Measurements from ENCODE around the gene RCOR2.

Gene RCOR2

GRCh38 chr11:63906585-63906984, 10.4 kb downstream of the RCOR2 start:
- DNase-seq = no peak

DNA sequence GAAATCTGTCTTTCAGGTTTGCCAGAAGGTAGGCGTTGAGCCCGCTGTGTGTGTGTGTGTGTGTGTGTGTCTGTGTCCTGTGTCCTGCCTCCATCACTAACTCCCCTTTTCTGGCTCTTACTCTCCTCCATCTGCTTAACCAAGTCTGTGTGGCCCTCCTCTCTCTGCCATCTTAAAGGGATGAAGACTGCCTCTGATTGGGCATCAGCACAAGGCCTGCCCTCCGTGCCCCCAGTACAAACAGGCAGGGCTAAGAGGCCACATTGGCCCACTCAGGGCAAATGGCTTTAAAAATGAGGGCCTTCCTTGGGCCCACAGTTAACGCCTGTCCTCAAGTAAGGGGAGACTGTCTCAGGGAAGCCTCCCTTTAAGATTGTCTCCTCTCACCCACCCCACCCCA, 10.9 kb downstream of the RCOR2 start:
- no peak for DNase-seq

DNA sequence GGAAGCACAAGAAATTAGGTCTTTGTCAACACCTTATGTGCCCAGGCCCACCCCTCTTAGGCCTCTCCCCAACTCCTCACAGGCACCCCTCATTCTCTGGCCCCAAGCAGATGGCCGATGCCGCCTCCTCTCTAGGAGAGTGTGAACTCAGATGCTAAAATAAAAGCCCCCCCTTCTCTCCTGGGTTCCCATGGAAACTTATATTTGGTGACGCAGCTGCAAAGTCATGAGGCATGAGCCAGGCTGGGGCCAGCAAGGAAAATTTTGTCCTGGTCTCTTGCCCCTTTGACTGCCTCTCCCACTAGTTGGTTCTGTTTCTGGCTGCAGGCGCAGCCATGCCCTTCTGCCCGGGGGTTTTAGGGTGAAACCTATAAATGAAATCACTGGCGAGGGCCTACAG, 11.8 kb downstream of the RCOR2 start:
- no peak for DNase-seq

- DNase-seq = no peak
Measured at GRCh38 chr11:63904743-63905142, 12.2 kb downstream of the RCOR2 start.

GRCh38 chr11:63903884-63904283, 13.1 kb downstream of the RCOR2 start:
- no peak for DNase-seq

- DNase-seq = no peak
Measured at GRCh38 chr11:63901660-63902059, 15.3 kb downstream of the RCOR2 start.

- no peak for DNase-seq
Measured at GRCh38 chr11:63897459-63898146, 19.4 kb downstream of the RCOR2 start.

DNA sequence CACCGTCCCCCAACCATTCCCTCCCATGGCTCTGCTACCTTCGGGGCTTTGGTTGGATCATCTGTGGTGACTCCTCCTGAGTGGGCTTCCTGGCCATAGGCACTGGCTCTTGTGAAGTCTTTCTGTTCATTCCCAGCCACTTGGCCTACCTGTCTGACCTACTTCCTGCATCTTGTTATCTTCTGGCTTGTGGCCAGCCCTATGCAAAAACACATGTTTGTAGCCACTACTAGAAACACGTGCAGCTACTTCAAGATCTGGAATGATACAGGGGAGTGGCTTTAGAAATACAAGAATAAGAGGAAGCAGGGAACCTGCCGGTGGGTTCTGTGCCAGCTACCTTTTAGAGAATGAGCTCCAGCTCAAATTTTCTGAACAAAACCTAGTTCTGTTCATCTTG, 20.9 kb downstream of the RCOR2 start:
- DNase-seq = no peak

DNA sequence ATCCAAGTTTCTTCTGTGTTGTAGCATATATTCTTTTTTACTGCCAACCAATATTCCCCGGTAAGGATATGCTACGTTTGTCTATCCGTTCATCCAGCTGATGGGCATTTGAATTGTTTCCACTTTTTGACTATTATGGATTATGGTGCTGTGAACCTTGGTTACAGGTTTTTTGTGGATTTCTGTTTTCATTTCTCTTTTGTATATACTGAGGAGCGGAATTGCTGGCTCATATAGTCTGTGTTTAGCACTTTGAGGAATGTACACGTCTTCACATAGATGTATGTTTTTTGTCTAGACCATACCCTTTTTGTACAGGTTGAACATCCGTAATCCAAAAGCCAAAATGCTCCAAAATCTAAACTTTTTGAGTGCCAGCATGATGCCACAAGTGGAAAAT, 23.6 kb downstream of the RCOR2 start:
- no peak for DNase-seq

- DNase-seq = no peak
Measured at GRCh38 chr11:63892228-63892627, 24.7 kb downstream of the RCOR2 start.

GRCh38 chr11:63890368-63890767, 26.6 kb downstream of the RCOR2 start:
- no peak for DNase-seq

DNA sequence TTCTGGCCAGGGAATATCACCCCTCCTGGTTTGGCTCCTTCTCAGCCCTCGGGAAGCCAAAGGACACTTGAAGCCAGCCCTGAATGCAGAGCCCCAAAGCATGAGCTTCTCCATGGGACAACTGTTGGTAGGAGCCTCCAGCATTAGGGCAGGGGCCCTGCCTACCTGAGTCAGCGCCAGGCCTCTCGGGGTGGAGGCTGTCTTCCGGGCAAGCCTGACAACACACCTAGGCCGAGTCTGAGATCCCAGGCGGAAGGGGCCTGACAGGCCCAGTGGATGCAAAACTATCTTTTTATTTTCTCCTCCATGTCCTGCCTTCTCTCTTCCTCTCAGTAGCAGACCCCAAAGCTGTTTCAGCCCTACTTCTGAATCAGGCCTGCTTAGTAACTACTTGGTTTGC, 27.6 kb downstream of the RCOR2 start:
- no peak for DNase-seq

DNA sequence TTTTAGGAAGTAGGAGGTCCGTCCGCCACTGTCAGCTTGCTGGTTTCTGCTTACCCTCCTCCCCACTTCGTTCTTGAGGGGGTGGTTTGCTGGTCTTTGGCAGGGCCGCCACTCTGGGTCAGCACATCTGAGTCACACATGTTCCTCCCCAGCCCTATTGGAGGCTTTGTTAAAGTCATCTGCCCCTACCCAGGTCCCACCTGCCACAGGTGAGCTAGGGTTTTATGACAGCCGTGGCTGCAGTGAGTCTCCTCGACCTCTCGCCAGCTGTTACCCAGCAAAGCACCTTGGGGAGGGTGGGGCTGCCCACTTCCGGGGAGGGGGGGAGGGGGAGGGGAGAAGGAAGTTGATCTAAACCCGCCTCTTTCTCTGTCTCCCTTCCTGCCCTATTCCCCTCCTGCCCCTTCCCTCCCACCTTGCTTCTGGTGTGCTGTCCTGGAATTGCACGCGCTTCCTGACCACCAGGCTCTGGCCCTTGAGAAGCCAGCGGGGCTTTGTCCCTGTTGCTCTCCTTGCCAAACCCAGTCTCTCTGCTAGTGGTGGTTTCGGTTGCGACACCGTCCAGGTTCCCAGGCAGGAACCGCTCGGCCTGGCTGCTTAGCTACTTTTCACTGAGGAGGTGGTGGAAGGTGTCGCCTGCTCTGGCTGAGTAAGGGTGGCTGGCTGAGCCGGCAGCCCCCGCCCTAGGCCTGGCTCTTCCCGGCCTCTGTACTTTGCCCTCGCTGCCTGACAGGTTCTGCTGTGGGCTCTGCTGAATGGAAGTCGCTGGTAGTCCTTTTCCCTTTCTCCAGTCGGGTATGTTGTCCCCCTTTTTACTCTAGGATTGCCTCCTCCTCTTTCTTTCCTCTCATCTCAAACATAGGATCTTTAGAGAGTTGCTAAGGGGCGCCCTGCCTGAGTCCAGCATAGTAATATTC, 28.5 kb downstream of the RCOR2 start:
- DNase-seq = no peak

DNA sequence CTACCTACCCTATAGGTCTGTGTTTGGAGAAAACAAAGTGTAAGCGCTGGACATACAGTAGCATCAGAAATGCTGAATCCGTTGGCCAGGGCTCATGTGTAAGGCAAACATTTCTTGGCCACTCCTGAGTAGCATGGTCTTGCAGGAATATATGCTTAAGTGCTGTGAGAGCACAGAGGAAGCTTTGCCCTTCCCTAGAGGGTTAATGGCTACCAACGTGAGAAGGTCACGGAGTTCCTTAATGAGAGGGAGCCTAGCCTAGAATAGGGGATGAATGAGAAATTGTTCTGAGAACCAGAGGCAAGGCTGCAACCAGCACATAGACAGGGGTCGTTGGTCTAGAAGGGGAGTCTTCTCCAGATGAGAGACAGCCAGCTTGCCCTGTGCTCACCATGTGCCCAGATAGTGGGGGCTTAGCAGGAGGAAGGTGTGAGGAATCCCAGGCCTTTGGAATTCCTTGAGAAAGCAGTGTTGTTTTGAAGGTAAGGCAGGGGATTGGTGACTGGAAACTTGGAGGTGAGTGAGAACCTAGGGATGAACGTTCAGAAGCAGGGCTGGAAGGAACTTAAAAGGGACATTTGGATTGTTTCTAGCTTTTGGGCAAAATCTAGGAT, 29.5 kb downstream of the RCOR2 start:
- DNase-seq = no peak

- no peak for DNase-seq
Measured at GRCh38 chr11:63884196-63884932, 32.6 kb downstream of the RCOR2 start.

GRCh38 chr11:63883791-63884190, 33.2 kb downstream of the RCOR2 start:
- no peak for DNase-seq

DNA sequence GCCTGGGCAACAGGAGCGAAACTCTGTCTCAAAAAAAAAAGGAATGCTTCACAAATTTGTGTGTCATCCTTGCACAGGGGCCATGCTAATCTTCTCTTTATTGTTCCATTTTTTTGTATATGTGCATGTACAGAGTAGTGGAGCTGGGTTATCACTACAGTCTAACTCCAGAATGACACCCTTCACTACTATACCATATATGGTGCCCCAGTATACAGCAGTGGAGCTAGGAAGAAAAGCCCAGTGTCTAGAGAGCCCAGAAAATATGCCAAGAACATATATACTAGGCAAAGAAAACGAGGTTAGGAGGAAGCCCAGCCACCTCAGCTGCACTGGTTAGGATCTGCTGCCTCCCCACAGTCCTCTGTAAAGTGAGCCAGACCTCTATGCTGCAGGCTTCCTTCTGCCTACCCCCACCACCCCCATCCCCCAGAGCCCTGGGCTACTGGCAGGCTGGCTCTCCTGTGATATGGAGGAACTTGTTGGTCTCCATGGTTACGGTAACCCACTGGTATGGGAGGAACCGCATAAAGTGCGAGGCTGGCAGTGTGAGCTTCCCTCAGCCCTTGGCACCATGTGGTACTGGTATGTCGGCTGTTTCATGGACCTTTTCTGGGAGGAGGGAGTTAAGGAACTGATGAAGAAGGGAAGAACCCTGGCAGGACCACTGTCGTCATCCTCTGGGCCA, 34.3 kb downstream of the RCOR2 start:
- no peak for DNase-seq

- no peak for DNase-seq
Measured at GRCh38 chr11:63880403-63880790, 36.6 kb downstream of the RCOR2 start.

- no peak for DNase-seq
Measured at GRCh38 chr11:63879598-63880402, 37.2 kb downstream of the RCOR2 start.

DNA sequence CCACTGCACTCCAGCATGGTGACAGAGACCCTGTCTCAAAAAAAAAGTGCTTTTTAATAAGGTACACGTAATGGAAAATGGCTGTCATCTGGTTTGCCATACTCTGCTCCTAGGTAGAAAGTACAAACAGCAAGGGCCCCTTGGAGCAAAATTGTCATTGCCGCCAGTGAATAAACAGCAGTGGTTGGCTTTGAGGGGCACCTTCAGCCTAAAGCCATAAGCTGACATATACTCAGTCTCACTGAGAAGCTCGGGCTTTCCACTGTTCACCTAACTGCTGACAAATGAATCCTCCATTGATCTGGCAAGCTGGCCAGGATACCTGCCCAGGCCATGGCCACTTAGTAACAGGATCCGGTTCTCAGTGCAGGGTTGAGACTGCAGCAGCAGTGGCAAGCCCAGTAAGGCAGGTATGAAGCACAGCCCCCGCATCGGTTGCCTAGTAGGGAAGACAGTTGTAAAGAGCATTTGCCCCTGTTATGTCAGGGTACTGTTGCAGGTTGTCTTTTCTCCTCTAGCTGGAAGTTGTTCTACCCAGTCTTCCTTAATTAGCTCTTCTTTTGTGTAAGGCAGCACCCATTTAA, 39.2 kb downstream of the RCOR2 start:
- no peak for DNase-seq

- no peak for DNase-seq
Measured at GRCh38 chr11:63876616-63877015, 40.3 kb downstream of the RCOR2 start.

Data from NCI-H1436 treated with DMSO at 0.1 percent for 48 hours (cell line).